Ovary (tissue), 3 donors: Measurements from ENCODE around the gene TASP1.

Experiments
- EP300 ChIP-seq: sonication (generic); formaldehyde crosslinking; IDR thresholded peaks from one replicate; pipeline ENCODE4 v1.6.1; 2017; ENCODE audit warnings: antibody characterized with exemption
- POLR2A ChIP-seq: fragments of 450-650 bp; IDR thresholded peaks from one replicate; pipeline ENCODE4 v1.6.1; 2017; ENCODE audit warnings: antibody characterized with exemption, mild to moderate bottlenecking, moderate library complexity
- TF ChIP-seq, protein P1 (sequence below), 3 donors: fragments of 450-650 bp in 2 of 3; fragments of 200-600 bp in 1 of 3; IDR thresholded peaks; one replicate each; pipeline versions ENCODE4 v1.5.1 to v1.8.0; 2016 to 2022; ENCODE audit warnings: antibody characterized with exemption in 3 of 3, mild to moderate bottlenecking in 1 of 3
- donor health status: DM: no; HTN: no; CAD: no.

DNA sequence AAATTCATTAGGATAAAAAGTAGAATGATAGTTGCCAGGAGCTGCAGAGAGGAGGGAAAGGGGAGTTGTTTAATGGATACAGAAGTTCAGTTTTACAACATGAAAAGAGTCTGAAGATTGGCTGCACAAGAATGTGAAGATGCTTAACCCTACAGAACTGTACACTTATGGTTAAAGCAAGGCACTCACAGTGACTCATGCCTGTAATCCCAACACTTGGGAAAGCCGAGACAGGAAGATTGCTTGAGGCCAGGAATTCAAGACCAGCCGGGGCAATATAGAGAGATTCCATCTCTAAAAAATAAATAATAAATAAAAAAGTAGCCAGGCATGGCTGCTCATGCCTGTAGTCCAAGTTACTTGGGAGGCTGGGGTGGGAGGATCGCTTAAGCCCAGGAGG is 174.0 kb downstream of the TASP1 start:
- TF ChIP-seq, protein P1, sequence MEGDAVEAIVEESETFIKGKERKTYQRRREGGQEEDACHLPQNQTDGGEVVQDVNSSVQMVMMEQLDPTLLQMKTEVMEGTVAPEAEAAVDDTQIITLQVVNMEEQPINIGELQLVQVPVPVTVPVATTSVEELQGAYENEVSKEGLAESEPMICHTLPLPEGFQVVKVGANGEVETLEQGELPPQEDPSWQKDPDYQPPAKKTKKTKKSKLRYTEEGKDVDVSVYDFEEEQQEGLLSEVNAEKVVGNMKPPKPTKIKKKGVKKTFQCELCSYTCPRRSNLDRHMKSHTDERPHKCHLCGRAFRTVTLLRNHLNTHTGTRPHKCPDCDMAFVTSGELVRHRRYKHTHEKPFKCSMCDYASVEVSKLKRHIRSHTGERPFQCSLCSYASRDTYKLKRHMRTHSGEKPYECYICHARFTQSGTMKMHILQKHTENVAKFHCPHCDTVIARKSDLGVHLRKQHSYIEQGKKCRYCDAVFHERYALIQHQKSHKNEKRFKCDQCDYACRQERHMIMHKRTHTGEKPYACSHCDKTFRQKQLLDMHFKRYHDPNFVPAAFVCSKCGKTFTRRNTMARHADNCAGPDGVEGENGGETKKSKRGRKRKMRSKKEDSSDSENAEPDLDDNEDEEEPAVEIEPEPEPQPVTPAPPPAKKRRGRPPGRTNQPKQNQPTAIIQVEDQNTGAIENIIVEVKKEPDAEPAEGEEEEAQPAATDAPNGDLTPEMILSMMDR (IDR thresholded peaks at IDR 0.05): no peak
- TF ChIP-seq POLR2A (no peak), EP300 (no peak)
